IMR-90 (cell line): ENCODE data around the gene IL16.

ENCODE experiments used
- FOS ChIP-seq: fragments of 150-350 bp; IDR thresholded peaks from 2 replicates; pipeline ENCODE4 v1.6.1; 2016; ENCODE audit warnings: low read depth, low read length
- MAFK ChIP-seq: IDR thresholded peaks from 2 replicates; pipeline ENCODE4 v1.6.1; 2012; ENCODE audit warnings: low read depth, low read length, improper control_type of control experiment
- MAZ ChIP-seq: IDR thresholded peaks from 2 replicates; pipeline ENCODE4 v1.6.1; 2012; ENCODE audit warnings: low read depth, mild to moderate bottlenecking, low read length, improper control_type of control experiment, moderate library complexity, borderline replicate concordance
- MXI1 ChIP-seq: IDR thresholded peaks from 2 replicates; pipeline ENCODE4 v1.6.1; 2012; ENCODE audit warnings: low read depth, mild to moderate bottlenecking, low read length, moderate library complexity, borderline replicate concordance
- NFE2L2 ChIP-seq: fragments of 150-350 bp; IDR thresholded peaks from 2 replicates; pipeline ENCODE4 v1.6.1; 2016; ENCODE audit warnings: low read depth, mild to moderate bottlenecking, low read length
- POLR2A ChIP-seq: IDR thresholded peaks from 2 replicates; pipeline ENCODE4 v1.6.1; 2012; ENCODE audit warnings: mild to moderate bottlenecking, low read depth, low read length
- RAD21 ChIP-seq: IDR thresholded peaks from 2 replicates; pipeline ENCODE4 v1.6.1; 2012; ENCODE audit warnings: low read length, improper control_type of control experiment
- RCOR1 ChIP-seq: IDR thresholded peaks from 2 replicates; pipeline ENCODE4 v1.6.1; 2012; ENCODE audit warnings: mild to moderate bottlenecking, low read length, improper control_type of control experiment; ENCODE audit not compliant: insufficient replicate concordance
- RFX5 ChIP-seq: IDR thresholded peaks from 2 replicates; pipeline ENCODE4 v1.8.0; 2012; ENCODE audit warnings: low read depth, mild to moderate bottlenecking, low read length, moderate library complexity
- SMC3 ChIP-seq: fragments of 150-350 bp; IDR thresholded peaks from 2 replicates; pipeline ENCODE4 v1.6.1; 2016; ENCODE audit warnings: low read depth, mild to moderate bottlenecking, antibody characterized with exemption, low read length, moderate library complexity
- TF ChIP-seq, protein P1 (sequence below): conservative IDR thresholded peaks from 2 replicates; pipeline ENCODE4 v1.5.1; 2012; ENCODE audit warnings: mild to moderate bottlenecking, low read depth, low read length, improper control_type of control experiment
- TF ChIP-seq, protein P2 (sequence below): fragments of 150-350 bp; IDR thresholded peaks from 2 replicates; pipeline ENCODE4 v1.6.1; 2017; ENCODE audit warnings: mild to moderate bottlenecking, antibody characterized with exemption, low read length, low read depth
- TF ChIP-seq, protein P3 (sequence below): fragments of 150-350 bp; IDR thresholded peaks from 2 replicates; pipeline ENCODE4 v1.6.1; 2016; ENCODE audit warnings: low read depth, mild to moderate bottlenecking, low read length, moderate library complexity, borderline replicate concordance

- TF ChIP-seq, protein P1, sequence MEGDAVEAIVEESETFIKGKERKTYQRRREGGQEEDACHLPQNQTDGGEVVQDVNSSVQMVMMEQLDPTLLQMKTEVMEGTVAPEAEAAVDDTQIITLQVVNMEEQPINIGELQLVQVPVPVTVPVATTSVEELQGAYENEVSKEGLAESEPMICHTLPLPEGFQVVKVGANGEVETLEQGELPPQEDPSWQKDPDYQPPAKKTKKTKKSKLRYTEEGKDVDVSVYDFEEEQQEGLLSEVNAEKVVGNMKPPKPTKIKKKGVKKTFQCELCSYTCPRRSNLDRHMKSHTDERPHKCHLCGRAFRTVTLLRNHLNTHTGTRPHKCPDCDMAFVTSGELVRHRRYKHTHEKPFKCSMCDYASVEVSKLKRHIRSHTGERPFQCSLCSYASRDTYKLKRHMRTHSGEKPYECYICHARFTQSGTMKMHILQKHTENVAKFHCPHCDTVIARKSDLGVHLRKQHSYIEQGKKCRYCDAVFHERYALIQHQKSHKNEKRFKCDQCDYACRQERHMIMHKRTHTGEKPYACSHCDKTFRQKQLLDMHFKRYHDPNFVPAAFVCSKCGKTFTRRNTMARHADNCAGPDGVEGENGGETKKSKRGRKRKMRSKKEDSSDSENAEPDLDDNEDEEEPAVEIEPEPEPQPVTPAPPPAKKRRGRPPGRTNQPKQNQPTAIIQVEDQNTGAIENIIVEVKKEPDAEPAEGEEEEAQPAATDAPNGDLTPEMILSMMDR = no peak
- no peak for TF ChIP-seq POLR2A
- TF ChIP-seq FOS = no peak
- TF ChIP-seq MAZ = no peak
- TF ChIP-seq NFE2L2 = no peak
- no peak for TF ChIP-seq RAD21
- TF ChIP-seq SMC3 = no peak
- TF ChIP-seq, protein P2, sequence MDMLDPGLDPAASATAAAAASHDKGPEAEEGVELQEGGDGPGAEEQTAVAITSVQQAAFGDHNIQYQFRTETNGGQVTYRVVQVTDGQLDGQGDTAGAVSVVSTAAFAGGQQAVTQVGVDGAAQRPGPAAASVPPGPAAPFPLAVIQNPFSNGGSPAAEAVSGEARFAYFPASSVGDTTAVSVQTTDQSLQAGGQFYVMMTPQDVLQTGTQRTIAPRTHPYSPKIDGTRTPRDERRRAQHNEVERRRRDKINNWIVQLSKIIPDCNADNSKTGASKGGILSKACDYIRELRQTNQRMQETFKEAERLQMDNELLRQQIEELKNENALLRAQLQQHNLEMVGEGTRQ = no peak
- TF ChIP-seq, protein P3, sequence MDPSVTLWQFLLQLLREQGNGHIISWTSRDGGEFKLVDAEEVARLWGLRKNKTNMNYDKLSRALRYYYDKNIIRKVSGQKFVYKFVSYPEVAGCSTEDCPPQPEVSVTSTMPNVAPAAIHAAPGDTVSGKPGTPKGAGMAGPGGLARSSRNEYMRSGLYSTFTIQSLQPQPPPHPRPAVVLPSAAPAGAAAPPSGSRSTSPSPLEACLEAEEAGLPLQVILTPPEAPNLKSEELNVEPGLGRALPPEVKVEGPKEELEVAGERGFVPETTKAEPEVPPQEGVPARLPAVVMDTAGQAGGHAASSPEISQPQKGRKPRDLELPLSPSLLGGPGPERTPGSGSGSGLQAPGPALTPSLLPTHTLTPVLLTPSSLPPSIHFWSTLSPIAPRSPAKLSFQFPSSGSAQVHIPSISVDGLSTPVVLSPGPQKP = no peak
- no peak for TF ChIP-seq MXI1
- no peak for TF ChIP-seq MAFK
- no peak for TF ChIP-seq RCOR1
- no peak for TF ChIP-seq RFX5
Measured at GRCh38 chr15:81188354-81188753, 8.3 kb upstream of the IL16 start.
